ENCODE results near the gene KLK6. TPM values are rescaled to one million over a fixed set of nuclear protein-coding genes. Genes with fewer than 3 reads are reported as not detected.

The KLK6 gene
- total RNA-seq, 2 experiments from 2014 or later, result not detected

DNA sequence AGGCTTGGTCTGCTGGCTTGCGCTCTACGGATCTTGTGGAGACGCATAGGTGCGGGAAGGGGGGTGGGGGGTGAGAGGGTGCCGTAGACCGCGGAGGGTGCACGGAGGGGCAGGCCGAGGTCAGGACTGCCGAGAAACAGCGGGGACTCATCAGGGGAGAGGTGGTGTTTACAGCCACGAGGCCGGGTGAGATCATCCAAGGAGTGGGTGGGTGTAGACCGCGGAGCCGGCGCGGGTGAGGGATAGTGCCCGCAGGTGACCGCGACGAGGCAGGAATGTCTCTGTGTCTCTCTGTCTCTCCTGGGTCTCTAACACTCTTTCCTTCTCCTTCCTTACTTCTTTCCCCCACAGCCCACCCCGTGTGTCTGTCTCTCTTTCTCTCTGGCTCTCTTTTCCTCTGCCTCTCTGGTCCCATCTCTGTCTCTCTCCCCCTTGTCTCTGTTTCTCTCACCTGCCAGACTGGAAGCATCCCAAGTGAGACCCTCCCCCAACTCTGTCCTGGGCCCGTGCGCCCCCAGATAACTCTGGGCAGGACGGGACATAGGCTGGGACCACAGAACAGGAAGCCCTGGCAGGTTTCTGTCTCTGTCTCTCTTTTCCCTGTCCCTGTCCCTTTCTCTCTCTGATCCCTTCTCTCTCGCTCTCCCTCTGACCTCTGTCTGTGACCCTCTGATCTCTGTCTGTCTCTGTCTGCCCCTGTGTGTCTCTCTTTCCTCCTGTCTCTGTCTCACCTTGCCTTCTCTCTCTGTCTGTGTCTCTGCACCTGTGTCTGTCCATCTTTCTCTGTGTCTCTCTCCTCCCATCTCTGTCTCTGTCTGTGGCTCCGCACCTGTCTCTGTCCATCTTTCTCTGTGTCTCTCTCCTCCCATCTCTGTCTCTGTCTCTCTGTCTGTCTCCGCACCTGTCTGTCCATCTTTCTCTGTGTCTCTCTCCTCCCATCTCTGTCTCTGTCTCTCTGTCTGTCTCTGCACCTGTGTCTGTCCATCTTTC is 56.4 kb downstream of the KLK6 start:
- H3K4me3 Mint-ChIP-seq, result no peak overlapping the region
- peak; percentile 47 for DNase-seq
- H3K4me1 Mint-ChIP-seq, result peaks cover 10% of the 10 kb centered on the region
- no peaks in the 10 kb centered on the region for H3K9me3 Mint-ChIP-seq
- no peak overlapping the region for H3K27ac Mint-ChIP-seq
- peaks cover 40% of the 10 kb centered on the region for H3K27me3 Mint-ChIP-seq
- no peaks in the 10 kb centered on the region for H3K36me3 Mint-ChIP-seq

DNA sequence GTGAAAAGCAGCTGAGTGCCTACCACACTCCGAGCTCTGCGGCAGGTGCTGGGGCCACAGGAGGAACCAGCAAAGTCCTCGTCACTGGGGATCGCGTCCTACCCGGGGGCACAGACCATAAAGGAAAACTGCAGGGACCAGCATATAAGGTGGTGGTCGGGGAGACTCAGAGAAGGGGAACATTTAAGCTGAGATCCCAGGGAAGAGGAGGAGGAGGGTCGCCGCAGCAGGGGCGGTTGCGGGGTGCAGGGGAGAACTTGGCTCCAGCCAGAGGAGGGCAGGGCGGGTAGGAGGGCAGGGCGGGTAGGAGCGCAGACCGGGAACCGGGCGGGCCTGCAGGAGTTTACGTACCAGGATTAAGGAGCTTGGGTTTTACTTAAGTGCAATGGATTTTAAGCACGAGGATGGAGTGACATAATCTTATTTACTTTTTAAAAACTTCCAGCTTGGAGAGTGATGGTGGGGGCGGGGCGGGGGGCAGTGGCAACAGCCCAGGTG is 57.2 kb downstream of the KLK6 start:
- Mint-ChIP-seq H3K9me3 (no peaks in the 10 kb centered on the region), H3K4me1 (peaks cover 10% of the 10 kb centered on the region)

DNA sequence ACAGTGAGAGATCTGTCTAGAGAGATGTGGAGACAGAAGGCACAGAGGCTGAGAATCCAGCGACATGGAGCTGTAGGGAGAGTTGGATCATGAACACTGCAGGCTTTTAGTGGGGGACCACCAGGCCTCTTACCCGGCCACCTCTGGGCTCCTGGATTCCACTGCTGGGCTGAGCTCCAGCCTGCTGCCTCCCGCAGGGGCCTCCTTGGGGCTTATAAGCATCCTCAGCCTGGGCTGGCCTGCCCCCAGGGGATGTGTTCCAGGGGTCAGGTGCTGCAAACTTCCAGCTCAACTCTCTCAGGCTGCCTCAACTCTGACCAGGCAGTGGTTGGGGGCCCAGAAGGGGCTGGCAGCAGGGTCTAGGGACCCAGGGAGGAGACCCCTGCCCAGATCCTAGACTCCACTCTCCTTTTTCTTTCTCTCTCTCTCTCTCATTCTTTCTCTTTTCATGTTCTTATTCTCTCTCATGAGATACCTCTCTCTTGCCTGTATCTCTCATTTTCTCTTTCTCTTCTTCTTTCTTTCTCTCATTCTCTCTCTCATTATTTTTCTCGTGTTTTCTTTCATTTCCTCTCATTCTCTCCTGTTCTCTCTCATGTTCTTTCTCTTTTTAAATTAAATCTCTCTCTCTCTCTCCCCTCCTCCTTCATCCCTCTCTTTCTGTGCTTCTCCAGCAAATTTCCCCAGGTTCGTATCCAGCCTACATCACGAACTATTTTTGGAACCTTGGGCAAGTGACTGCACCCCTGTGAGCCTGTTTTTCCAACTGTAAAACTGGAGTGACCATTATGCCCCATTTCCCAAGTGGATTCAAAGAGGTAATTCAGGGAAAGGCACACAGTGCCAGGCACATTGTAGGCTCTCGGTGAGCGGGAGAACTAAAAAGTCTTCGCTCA is 57.9 kb downstream of the KLK6 start, which contains the start of gene KLK4:
Gene KLK4 (minus strand): TSS at position 190 of the 896 bp plus-strand sequence. CDS start 657 bp downstream, outside the sequence.
- DNase-seq, result no peak
- Mint-ChIP-seq H3K4me1 (peaks cover 10% of the 10 kb centered on the region), H3K36me3 (no peaks in the 10 kb centered on the region), H3K27ac (no peak within 1 kb of the TSS), H3K4me3 (no peak within 1 kb of the TSS), H3K27me3 (peaks cover 49% of the 10 kb centered on the region), H3K9me3 (no peaks in the 10 kb centered on the region)

More for the DNA sequence above, 57.2 kb downstream of the KLK6 start:
- peaks cover 48% of the 10 kb centered on the region for H3K27me3 Mint-ChIP-seq
- no peak for DNase-seq
- no peak overlapping the region for H3K4me3 Mint-ChIP-seq
- H3K27ac Mint-ChIP-seq, result no peak overlapping the region
- H3K36me3 Mint-ChIP-seq, result no peaks in the 10 kb centered on the region

DNA sequence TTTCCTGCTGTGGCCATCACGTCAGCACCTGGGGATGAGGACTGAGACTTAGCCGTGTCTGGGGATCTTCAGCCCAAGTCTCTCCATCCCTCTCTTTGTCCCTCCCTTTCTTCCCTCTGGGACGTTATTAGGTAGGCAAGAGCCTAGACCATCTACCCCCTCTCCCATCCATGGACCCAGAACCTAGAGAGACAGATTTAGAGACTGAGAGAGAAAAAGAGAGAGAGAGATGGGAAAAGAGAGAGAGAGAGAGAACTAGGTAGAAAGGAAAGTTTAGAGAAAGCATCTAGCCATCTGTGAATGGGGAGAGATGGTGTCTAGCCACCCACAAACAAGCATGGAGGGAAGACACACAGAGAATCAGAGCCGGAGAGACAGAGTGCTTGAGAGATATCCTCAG is 58.7 kb downstream of the KLK6 start:
- Mint-ChIP-seq H3K9me3 (no peaks in the 10 kb centered on the region), H3K27me3 (peaks cover 52% of the 10 kb centered on the region)

DNA sequence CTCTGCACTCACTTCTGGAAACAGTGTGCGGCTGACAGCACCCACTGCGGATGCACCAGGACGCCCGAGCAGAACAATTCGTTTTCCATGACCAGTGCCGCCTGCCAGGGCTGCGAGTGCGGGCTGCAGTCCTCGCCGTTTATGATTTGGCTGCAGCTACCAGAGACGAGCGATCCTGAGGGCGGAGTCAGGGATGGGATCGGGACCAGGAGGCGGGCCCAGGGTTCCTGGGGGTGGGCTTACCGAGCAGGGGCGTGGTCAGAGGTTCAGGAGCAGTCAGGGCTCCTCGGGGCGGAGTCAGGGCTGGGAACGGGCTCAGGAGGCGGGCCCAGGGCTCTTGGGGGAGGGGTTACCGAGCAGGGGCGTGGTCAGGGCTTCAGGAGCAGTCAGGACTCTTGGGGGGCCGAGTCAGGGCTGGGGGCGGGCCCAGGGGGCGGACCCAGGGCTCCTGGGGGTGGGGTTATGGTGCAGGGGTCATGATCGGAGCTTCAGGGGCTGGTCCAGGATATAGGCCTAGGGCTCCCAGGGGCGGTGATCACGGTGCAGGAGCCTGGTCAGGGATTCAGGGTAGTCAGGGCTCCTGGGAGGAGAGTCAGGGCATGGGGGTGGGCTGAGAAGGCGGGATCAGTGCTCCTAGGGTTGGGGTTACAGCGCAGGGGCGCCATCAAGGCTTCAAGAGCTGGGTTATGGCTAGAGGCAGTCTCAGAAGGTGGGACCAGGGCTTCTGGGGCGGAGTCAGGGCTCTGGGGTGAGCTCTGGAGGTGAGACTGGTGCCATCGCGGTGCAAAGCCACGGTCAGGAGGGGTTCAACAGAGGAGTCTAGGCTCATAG is 59.9 kb downstream of the KLK6 start:
- H3K9me3 Mint-ChIP-seq, result no peaks in the 10 kb centered on the region
- DNase-seq, result peak; percentile 51
- no peaks in the 10 kb centered on the region for H3K36me3 Mint-ChIP-seq
- no peak overlapping the region for H3K27ac Mint-ChIP-seq
- peaks cover 54% of the 10 kb centered on the region for H3K27me3 Mint-ChIP-seq
- peaks cover 10% of the 10 kb centered on the region for H3K4me1 Mint-ChIP-seq
- H3K4me3 Mint-ChIP-seq, result no peak overlapping the region

More for the DNA sequence above, 58.7 kb downstream of the KLK6 start:
- Mint-ChIP-seq H3K4me1 (peaks cover 10% of the 10 kb centered on the region), H3K36me3 (no peaks in the 10 kb centered on the region), H3K4me3 (no peak overlapping the region), H3K27ac (no peak overlapping the region)
- no peak for DNase-seq

Other genes starting within 250 kb of the KLK6 start
- gene SHANK1, start 249.8 kb downstream of the KLK6 start, total RNA-seq, result under 1 TPM; 0.04 to 0.12 TPM
- gene CLEC11A, start 246.2 kb downstream of the KLK6 start, total RNA-seq, result 1 to 10 TPM; 2.2 to 3.1 TPM
- gene GPR32, start 199.1 kb downstream of the KLK6 start, total RNA-seq, result not detected
- gene ACP4, start 179.2 kb downstream of the KLK6 start, total RNA-seq, result not detected
- gene KLK1, start 145.8 kb downstream of the KLK6 start, total RNA-seq, result 1 to 10 TPM in 1 of 2 experiments, under 1 TPM in 1; 0.60 to 1.1 TPM
- gene KLK15, start 136.0 kb downstream of the KLK6 start, total RNA-seq, result not detected
- not detected for gene KLK3, start 114.7 kb downstream of the KLK6 start, total RNA-seq
- under 1 TPM; 0.38 to 0.45 TPM for gene KLK2, start 96.2 kb downstream of the KLK6 start, total RNA-seq
- gene KLK4, start 58.2 kb downstream of the KLK6 start, total RNA-seq, result not detected
- not detected for gene KLK5, start 16.6 kb downstream of the KLK6 start, total RNA-seq
- gene KLK7, start 14.3 kb upstream of the KLK6 start, total RNA-seq, result not detected
- gene KLK8, start 32.0 kb upstream of the KLK6 start, total RNA-seq, result not detected
- not detected for gene KLK10, start 50.1 kb upstream of the KLK6 start, total RNA-seq
- not detected for gene KLK11, start 57.0 kb upstream of the KLK6 start, total RNA-seq
- not detected for gene KLK12, start 65.4 kb upstream of the KLK6 start, total RNA-seq
- not detected for gene KLK13, start 95.5 kb upstream of the KLK6 start, total RNA-seq
- gene KLK14, start 113.3 kb upstream of the KLK6 start, total RNA-seq, result under 1 TPM; 0.30 to 0.31 TPM
- gene CTU1, start 138.8 kb upstream of the KLK6 start, total RNA-seq, result 10 to 100 TPM; 10.9 to 11.4 TPM
- gene SIGLEC9, start 155.3 kb upstream of the KLK6 start, total RNA-seq, result 1 to 10 TPM; 1.3 to 1.6 TPM
- gene SIGLEC7, start 172.7 kb upstream of the KLK6 start, total RNA-seq, result not detected